GM21526 (cell line): ENCODE data around the gene ZNF618.
"Not testable (repeated sequence)": the region's sequence is repeated elsewhere in the genome, so short reads cannot be mapped to it uniquely, and the experiment has no call there.

ENCODE experiments used
- ATAC-seq: cut with Tn5 transposase; IDR thresholded peaks from one replicate; pipeline ENCODE4 v1.9.1; 2021; ENCODE audit warnings: moderate library complexity; ENCODE audit not compliant: unreplicated experiment, low FRiP score

Gene ZNF618

DNA sequence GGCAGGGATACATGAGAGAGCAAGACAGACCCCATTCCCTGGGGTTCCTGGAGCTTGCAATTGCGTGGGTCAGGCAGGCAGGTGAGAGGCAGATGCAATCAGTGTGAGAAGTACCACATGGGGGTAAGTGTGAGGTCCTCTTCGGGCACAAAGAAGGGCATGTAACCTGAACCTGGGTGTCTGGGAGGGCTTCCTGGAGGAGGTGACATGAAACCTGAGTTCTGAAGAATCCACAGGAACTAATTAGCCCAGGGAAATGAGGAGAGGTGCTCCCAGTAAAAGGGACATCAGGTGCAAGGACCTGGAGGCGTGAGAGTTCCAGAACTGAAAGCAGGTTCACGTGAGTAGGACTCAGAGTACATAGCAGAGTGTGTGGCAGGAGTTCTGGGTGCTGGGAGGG is 199.5 kb downstream of the ZNF618 start:
- ATAC-seq = no peak

DNA sequence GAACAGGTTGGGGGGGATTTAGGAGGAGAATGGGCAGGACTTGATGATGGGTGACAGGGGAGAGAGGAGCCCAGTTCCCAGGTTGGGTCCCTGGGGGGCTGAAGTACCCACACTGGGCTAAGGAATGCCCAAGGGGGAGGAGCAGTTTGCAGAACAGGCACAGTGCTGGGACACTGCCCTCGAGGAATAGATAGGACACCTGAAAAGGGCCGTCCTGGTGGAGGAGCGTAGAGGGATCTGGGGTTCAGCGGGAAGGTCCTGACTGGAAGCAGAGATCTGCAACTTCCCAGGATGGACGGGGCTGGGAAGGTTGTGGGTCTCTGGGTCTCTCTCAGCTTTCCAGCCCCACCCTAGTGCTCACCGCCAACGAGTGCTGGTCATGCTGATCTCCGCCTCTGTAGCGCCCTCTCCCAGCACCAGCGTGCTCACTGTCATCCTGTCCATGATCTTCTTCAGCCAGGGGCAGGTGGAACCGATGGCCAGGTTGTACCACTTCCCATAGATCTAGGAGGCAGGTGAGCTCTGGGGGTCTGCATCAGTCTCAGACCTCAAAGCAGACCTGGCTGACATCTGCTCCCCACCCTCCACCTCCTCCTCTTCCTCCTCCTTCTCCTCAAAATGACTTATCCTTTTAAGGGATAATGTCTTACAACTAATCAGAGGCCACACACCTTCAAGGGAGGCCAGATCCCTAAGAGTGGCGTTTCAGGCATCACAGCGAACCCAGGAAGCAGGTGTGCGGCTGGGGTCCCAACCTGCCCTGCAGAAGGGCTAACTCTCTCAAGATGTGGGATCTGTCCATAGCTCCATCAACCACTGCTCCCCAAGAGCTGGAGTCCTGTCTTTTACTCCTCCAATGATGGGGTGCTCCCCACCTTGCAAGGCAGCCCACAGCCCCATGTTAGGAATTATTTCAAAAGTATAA is 200.4 kb downstream of the ZNF618 start:
- ATAC-seq = no peak

GRCh38 chr9:114077162-114077837 is 201.2 kb downstream of the ZNF618 start:
- ATAC-seq = no peak

DNA sequence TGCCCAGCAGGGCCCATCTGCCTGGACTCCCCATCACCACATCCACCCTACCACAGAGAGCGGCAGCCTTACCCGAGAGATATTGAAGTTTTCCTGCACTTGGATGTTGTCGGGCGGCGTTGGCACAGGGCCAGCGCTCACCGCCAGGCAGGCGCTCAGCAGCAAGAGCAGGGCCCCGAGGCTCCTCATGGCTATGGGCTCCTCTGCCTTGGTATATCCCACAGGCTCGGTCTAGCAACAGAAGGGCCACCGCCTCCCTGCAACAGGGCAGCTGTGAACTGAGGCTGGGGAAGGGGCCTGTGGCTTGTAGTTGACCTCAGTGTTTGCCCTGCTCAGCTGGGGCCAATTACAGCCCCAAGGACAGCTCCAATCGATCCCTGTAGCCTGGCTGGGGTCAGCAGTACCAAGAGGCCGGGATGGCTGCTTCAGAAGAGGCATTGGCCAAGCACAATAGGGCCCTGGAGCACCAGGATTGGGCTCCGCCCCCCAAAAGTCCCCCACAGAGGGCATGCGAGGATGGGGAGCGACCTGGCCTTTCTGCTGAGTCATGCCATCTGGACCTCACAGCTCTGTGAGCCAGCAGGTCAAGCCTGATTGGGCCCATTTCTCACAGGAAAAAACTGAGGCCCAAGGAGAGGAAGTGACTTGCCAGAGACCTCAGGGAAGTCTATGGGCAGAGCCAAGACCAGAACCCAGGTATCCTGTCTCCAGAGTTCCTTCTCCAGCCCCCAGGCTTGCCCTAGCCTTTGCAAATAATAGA is 202.1 kb downstream of the ZNF618 start, which contains the start of gene AMBP:
Gene AMBP, minus strand, starts transcription at position 280 of the 760 bp plus-strand sequence. Its CDS starts 91 bp downstream, at position 189.
- no peak for ATAC-seq

GRCh38 chr9:114078781-114079156 is 202.7 kb downstream of the ZNF618 start:
- ATAC-seq = no peak

GRCh38 chr9:114080195-114080772 is 204.2 kb downstream of the ZNF618 start:
- no peak for ATAC-seq

DNA sequence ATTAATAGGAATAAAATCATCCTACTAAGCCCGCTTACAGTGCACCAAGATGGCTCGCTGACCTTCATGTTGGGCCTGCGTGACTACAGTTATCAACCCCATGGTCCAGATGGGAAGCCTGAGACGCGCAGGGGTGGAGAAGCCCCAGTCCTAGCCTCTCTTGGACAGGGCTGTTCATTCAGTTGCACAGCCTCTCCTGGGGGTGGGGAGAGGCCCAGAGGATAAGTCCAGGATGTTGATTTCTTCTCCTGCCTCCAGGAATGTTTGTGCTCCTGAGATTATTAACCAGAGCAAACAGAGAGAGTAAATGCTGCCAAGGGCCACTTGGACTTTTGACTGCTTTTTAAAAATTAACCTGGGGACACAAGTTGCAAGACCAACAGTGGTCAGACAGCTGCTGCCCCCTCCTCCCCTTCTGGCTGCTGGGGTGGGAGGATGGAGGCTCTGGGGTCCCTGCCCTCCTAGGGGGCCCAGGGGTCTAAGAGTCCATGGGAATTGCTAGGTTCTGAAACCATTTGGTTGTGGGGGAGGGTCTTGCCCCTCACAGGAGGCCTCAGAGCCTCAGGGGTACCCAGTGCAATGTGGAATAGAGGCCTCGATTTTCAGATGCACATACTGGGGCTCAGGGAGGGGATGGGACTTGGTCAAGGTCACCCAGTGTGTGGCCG is 204.8 kb downstream of the ZNF618 start:
- no peak for ATAC-seq

- no peak for ATAC-seq
Observed at GRCh38 chr9:114081441-114082016, 205.4 kb downstream of the ZNF618 start.

DNA sequence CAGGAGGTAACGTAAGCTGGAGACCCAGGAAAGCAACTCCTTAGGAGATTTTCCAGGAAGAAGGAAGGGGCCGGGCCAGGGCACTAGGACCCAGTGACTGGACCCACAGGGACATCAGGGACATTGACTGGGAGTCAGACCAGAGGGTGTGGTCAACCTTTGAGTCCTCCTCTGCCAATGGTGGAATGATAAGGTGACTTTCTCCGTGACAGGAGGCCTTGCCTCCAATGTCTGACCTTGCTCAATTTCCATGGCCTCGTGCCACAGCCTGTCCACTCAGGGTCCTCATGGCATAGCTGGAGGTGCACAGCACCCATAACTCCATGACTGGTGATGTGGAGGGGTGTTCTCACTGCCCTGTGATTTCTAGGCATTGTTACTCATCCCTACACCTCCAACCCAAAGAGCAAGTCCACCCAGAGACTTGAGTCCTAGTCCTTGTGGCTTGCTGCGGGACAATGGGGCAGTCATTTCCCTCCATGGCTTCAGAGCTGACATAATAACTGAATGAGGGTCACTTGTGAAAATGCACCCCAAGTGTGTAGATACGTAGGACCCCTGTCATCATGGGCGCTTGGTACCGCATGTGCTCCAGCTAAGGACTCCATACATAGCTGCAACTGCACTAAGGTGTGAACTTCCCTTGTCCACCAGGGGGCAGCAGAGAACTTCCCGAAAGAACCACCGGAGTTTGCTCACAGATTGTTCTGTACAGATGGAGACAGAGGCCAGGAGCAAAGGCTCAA is 206.1 kb downstream of the ZNF618 start:
- ATAC-seq = no peak

- not testable (repeated sequence) for ATAC-seq
Observed at GRCh38 chr9:114082763-114083412, 206.8 kb downstream of the ZNF618 start.

DNA sequence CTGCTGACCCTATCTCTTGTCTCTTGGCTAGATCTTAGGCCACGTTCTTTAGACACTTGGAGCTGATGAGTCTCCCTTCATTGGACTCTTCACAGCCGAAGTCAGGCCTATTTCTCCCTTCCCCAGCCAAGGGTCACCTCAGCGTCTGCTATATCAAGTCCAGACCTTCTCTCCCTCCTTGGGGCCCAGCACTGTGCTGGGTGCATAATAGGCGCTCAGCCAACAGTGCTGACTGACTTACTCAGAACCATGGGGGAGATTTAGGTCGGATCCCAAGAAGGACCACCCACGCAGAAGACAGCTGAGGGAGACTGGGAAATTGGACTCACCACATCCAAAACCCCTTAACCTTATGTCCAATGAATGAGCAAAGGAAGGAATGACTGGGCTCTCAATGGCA is 207.6 kb downstream of the ZNF618 start:
- ATAC-seq = no peak

DNA sequence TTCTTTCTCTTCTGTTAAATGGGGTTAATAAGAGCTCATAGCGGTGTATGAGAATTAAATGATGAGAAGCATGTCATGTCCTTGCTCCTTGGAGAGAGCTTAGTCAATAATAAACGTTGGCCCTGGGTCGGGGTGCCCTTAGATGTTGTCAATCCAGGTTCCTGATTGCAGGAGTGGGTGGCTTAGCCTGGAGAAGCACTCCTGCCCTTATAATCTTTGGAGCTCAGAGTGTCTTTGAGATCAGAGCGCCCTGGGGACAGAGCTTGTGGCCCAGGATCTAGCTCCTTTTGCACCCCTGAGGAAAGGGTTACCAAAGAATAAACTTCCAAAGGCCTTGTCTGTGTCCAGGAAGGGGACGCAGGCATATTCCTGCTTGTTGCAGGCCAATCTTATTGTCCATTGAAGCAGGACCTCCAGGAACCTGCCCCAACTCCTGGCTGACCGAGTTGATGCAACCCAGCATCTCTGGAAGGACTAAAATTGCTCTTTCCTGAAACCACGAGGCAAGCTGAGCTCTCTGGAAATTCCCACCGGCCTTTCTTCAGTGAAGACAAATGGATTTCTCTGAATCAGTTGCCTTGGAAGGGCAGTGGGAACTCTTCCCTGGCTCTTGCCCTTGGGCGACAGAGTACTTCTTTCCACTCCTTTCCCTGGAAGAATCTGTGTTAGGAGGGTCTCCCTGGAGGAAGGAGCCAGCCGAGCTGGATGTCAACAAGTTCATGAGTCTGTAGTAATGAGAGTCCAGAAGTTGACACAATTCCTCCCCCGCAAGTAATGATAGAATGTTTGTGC is 208.4 kb downstream of the ZNF618 start:
- ATAC-seq = no peak

DNA sequence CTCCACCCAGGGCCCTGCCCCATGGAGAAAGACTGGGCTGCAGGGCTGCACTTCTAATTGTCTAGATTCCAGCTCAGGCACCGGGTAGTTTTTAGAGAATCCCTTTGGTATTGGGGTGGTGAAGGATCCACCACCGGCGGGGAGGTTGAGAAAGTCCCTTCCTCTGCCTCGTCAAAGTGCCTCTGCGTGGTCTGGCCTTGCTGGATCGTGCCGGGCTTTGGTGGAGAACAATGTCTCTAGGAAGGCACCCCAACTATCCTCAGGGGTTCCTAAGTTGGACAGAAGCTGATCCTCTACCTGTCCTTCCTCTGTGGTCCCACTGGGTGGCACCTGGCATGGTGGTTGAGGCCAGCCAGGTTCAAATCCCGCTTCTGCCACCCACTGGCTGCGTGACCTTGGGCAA is 209.3 kb downstream of the ZNF618 start:
- no peak for ATAC-seq

DNA sequence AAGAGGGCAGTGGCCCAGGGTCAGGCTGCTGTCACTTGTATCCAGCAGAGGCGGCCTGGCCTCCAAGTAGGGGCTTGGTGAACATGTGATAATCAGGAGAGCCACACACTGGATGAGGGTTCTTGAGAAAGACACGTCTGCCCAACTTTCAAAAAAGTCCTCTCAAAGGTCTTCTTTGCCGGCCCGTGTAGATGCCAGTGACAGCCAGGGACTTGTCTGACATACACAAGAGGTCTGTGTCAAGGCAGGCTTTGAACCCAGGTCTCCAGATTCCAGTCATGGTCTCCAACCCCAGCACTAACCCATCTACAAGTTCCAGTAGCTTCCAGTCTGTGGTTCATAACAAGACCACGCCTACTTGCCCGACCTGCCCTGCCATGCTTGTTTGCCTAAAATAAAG is 209.9 kb downstream of the ZNF618 start:
- ATAC-seq = no peak

GRCh38 chr9:114086607-114087006 is 210.5 kb downstream of the ZNF618 start:
- ATAC-seq = no peak

GRCh38 chr9:114087721-114088120 is 211.6 kb downstream of the ZNF618 start:
- ATAC-seq = no peak

DNA sequence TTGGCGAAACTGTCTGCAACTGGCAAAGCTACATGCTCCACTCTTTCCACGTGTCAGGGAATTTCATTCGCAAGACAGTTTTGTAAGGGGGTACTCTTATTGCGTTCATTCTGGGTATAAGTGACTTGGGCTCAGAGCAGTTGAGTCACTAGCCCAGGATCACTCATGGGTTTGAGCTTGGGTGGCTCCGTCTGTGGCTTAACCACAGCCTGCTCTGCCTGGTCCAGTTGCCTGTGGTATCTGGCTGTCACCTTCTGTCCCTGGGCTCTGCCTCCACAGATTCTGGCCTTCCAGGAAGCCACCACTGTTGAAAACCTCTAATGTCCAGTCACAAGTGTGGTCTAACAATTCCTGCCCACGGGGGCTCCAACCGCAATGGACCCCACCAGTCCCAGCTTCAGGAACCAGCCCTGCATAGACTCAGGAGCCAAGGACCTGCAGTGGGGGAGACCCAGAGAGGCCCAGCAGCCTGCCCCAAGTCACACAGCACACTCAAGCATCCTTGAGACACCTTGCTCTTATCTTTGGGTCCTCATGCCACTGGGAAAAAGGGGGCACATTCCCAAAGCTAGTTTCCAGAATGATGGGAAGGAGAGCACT is 212.6 kb downstream of the ZNF618 start:
- ATAC-seq = no peak
